Forelimb muscle (tissue), 1 donor: Measurements from ENCODE around the gene NDUFB11. TPM values are rescaled to one million over a fixed set of nuclear protein-coding genes. Genes with fewer than 3 reads are reported as not detected.
A peak's percentile ranks its signal among the peaks of the same experiment; 100 is the strongest.
"Not testable (repeated sequence)": the region's sequence is repeated elsewhere in the genome, so short reads cannot be mapped to it uniquely, and the experiment has no call there.

Source experiments
- DNase-seq: peaks from one replicate; pipeline ENCODE4 v3.0.0-alpha.2; 2013; ENCODE audit warnings: low read depth
- polyA plus RNA-seq: library from polyadenylated mRNA; unstranded; fragments of 120-200 nt; gene quantifications from one replicate; pipeline ENCODE4 v1.2.1, GENCODE V29; 2013; ENCODE audit not compliant: insufficient read length

Gene NDUFB11
- polyA plus RNA-seq, 1 donor = 95.9 TPM

GRCh38 chrX:47146936-47147859 lies 2.7 kb upstream of the NDUFB11 start:
- DNase-seq = no peak

- DNase-seq = no peak
These were observed 1.8 kb upstream of the NDUFB11 start for GRCh38 chrX:47146121-47146935.

DNA sequence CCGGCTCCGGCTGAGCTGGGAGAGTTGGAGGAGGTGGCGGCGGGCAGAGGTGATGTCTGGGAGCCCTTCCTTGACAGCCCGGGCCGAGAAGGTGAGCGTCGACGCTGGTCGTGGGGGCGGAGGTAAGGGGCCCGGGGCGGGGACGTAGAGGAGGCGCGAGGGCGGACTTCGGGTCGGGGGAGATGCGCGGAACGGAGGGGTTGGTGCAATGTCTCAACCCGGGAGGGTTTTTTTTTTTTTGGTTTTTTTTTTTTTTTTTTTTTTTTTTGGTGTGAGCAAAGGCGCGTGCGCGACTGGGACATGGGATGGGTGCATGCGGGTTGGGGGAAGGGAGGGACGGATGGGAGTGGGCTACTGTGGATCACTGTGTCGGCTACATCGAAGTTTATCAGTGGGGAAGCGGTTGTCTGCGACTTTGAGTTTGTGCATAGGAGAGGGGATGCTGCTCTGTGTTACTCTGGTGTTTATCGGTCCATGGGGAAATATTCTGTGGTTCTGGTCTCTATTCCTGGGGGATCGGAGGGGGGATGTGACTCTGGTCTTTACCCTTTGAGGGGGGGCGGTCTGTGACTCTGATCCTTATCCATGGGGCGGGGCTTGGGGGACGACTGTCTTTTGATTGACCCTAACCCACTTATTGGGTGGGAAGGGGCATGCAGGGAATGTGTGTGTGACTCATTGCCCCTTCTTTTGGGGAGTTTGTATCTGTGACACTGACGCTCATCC lies 1.1 kb upstream of the NDUFB11 start:
- no peak for DNase-seq

DNA sequence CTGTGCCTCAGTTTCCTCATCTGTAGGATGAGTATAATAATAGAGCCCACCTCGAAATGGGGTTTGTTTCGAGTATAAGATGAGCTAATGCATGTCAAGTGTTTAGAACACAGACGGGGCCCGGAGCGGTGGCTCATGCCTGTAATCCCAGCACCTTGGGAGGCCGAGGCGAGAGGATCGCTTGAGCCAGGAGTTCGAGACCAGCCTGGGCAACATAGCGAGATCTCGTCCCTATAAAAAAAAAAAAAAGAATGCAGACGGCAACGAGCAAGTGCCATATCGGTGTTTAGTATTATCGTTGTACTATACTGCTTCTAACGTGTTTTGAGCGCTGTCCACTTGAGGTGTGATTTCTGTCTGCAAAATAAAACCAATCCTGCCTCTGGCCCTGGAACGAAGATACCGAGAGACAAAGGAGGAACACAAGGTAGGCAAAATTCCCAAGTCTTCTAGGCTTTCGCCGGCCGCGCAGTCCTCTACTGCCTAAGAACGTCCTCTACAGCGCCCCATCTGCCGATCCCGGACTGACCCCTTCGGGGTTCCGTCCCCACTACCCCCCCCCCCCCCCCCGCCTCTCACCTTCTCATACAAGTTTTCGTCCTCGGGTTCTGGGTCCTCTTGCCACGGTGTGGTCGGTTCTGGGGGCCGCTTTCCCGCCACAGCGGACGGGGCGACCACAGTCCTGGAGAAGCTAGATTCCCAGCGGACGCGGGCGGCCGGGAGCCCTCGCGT lies 442 bp downstream of the NDUFB11 start:
- no peak for DNase-seq

- DNase-seq = no peak
These were observed 6.3 kb downstream of the NDUFB11 start for GRCh38 chrX:47138171-47138570.

DNA sequence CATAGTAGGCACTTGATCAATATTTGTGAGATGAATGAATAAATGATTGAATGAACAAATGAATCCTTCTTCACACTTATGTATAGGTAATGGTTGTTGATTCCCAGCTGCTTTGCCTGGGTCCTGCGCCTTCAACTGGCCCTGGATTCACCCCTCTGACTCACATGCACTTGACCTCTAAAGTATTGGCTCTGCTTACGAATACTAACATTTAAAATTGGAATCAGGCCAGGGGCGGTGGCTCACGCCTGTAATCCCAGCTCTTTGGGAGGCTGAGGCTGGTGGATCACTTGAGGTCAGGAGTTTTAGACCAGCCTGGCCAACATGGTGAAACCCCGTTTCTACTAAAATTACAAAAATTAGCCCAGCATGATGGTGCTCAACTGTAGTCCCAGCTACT lies 8.9 kb downstream of the NDUFB11 start:
- not testable (repeated sequence) for DNase-seq

DNA sequence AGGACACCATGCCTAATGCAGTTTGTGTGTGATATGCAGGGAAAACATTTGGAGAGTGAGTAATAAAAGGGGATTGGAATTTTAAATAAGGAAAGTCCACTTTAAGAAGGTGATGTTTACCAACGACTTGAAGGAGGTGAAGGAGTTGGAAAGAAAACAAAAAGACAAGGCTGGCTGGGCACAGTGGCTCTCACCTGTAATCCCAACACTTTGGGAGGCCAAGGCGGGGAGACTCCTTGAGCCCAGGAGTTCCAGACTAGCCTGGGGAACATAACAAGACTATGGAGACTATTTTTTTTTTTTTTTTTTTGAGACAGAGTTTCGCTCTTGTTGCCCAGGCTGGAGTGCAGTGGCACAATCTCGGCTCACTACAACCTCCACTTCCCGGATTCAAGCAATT lies 11.0 kb downstream of the NDUFB11 start:
- no peak for DNase-seq

DNA sequence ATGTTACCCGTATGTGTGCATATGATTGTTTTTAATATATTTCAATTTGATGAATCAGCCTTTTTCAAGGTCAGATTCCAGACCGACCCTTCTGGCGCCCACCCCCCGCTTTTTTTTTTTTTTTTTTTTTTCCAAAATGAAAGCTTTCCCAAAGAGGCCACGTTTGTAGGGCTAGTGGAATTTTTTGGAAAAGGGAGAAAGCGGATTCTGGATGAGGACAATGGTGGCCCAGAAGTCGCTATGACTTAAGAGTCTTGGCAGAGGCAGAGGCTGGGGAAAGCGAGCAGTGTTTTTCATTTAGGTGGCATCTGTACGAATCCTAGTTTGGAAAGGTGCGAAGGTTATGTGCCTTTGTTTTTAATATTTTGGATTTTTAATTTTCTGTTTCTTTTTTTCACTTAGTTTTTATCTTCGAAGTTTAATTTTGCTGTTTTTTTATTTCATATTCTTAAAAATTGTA lies 14.6 kb downstream of the NDUFB11 start:
- DNase-seq = no peak

GRCh38 chrX:47129157-47129898 lies 15.2 kb downstream of the NDUFB11 start:
- peak; percentile 91 for DNase-seq

DNA sequence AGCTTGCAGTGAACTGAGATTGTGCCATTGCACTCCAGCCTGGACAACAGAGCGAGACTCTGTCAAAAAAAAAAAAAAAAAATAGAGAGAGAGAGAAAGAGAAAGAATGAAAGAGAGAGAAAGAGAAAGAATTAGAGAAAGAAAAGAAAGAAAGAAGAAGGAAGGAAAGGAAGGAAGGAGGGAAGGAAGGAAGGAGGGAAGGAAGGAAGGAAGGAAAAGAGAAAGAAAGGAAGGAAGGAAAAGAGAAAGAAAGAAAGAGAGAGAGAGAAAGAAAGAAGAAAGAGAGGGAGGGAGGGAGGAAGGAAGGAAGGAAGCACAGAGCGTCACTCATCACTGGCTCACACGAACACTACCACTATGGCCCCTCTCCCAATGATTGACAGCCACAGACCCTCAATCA lies 20.0 kb downstream of the NDUFB11 start:
- not testable (repeated sequence) for DNase-seq

- not testable (repeated sequence) for DNase-seq
These were observed 27.9 kb downstream of the NDUFB11 start for GRCh38 chrX:47116551-47117110.

DNA sequence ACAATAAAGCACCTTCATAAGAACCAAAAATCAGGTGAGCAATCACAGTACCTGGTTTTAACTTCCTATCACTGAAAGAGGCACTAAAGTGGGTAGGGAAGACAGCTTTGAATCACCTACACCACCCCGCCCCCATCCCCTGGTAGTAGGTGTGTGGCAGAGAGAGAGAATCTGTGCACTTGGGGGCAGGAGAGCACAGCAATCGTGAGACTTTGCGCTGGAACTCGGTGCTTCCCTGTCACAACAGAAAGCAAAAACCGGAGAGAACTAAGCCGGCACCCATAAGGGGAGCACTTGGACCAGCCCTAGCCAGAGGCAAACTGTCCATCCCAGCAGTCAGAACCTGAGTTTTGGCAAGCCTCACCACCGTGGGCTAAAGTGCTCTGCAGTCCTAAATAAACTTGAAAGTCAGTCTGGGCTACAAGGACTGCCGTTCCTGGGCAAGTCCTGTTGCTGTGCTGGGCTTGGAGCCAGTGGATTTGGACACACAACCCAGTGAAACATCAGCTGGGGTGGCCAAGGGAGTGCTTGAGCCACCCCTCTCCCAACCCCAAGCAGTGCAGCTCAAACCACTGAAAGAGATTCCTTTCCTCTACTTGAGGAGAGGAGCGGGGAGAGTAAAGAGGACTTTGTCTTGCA lies 32.1 kb downstream of the NDUFB11 start:
- DNase-seq = no peak

DNA sequence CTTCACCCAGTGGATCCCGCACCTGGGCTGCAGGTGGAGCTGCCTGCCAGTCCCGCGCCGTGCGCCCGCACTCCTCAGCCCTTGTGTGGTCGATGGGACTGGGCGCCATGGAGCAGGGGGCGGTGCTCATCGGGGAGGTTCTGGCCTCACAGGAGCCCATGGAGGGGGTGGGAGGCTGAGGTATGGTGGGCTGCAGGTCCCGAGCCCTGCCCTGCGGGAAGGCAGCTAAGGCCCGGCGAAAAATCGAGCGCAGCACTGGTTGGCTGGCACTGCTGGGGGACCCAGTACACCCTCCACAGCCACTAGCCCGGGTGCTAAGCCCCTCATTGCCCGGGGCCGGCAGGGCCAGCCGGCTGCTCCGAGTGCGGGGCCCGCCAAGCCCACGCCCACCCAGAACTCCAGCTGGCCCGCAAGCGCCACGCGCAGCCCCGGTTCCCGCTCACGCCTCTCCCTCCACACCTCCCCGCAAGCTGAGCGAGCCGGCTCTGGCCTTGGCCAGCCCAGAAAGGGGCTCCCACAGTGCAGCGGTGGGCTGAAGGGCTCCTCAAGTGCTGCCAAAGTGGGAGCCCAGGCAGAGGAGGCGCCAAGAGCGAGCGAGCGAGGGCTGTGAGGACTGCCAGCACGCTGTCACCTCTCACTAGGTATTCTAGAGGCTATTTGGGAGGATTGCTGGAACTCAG lies 33.4 kb downstream of the NDUFB11 start:
- DNase-seq = not testable (repeated sequence)

DNA sequence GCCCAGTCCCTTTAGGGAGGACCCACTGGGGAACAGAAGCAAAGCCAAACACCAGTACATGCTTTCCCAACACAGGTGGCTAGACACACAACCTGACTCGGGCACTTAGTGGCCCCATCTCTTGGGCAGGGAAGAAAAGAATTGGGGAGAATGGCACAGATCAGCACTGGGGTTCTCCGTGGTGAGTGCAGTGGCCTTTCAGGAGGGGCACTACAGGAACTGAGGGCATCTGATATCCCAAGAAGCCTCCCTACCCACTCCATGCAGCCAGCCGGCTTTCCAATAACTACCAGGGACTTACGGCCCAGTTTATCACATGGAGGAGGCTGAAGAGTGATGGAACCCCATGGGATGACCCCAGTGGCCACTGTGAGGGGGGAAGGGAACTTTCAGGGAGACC lies 43.3 kb downstream of the NDUFB11 start:
- no peak for DNase-seq

- no peak for DNase-seq
These were observed 46.0 kb downstream of the NDUFB11 start for GRCh38 chrX:47098338-47099094.

DNA sequence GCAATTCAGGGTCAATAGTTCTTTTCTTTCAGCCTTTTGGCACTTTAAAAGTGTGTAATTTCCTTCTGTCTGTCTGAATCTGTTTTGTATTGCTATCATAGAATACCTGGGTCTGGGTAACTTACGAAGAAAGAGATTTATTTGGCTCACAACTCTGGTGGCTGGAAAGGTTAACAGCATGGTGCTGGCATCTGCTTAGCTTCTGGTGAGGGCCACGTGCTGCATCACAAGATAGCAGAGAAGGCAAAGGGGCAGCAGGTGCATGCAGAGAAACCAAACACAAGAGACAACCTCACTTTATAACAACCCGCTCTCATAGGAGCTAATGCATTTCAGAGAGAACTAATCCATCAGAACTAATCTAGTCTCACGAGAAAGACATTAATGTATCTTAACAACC lies 47.5 kb downstream of the NDUFB11 start:
- no peak for DNase-seq

DNA sequence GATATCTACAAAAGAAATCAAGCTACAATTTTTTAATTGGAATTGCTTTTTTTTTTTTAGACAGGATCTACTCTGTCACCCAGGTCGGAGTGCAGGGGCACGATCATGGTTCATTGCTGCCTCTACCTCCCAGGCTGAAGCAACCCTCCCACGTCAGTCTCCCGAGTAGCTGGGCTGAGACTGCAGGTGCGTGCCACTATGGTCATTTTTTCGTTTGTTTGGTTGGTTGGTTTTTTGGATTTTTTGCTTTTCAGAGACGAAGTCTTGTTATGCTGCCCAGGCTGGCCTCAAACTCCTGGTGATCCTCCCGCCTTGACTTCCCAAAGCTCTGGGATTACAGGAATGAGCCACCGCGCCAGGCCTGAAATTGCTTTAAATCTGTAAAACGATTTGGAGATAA lies 50.6 kb downstream of the NDUFB11 start:
- DNase-seq = no peak

- DNase-seq = no peak
These were observed 51.3 kb downstream of the NDUFB11 start for GRCh38 chrX:47093248-47093647.
